Smooth muscle cell (in vitro differentiated cells): ENCODE results near the gene MUSK. TPM values are rescaled to one million over a fixed set of nuclear protein-coding genes. Genes with fewer than 3 reads are reported as not detected.

Experiments
- DNase-seq: peaks from one replicate; lab custom pipeline; 2025; ENCODE audit not compliant: unreplicated experiment; lab: John Stamatoyannopoulos, UW
- H2AFZ ChIP-seq: fragments of 200-600 bp; sonication (generic); 2 replicates; pipeline ENCODE4 v1.6.0; 2016; ENCODE audit warnings: antibody characterized with exemption, low read depth, mild to moderate bottlenecking
- H3F3A ChIP-seq: fragments of 200-600 bp; sonication (generic); 2 replicates; pipeline ENCODE4 v1.6.0; 2017; ENCODE audit warnings: antibody characterized with exemption, low read depth
- H3K27ac ChIP-seq: fragments of 200-600 bp; sonication (generic); 2 replicates; pipeline ENCODE4 v1.5.1; 2016; ENCODE audit warnings: low read depth, mild to moderate bottlenecking
- H3K27me3 ChIP-seq: fragments of 200-600 bp; sonication (generic); 2 replicates; pipeline ENCODE4 v1.6.1; 2016; ENCODE audit warnings: low read depth, mild to moderate bottlenecking
- H3K36me3 ChIP-seq: fragments of 200-600 bp; sonication (generic); 2 replicates; pipeline ENCODE4 v1.5.1; 2016; ENCODE audit warnings: low read depth
- H3K4me1 ChIP-seq: fragments of 200-600 bp; sonication (generic); 2 replicates; pipeline ENCODE4 v1.5.1; 2016; ENCODE audit warnings: low read depth
- H3K4me2 ChIP-seq: fragments of 200-600 bp; sonication (generic); 2 replicates; pipeline ENCODE4 v1.6.0; 2016; ENCODE audit warnings: mild to moderate bottlenecking
- H3K4me3 ChIP-seq: fragments of 200-600 bp; sonication (generic); 2 replicates; pipeline ENCODE4 v1.5.1; 2016; ENCODE audit warnings: mild to moderate bottlenecking
- H3K79me2 ChIP-seq: fragments of 200-600 bp; sonication (generic); 2 replicates; pipeline ENCODE4 v1.6.0; 2016; ENCODE audit warnings: low read depth, mild to moderate bottlenecking
- H3K9ac ChIP-seq: fragments of 200-600 bp; sonication (generic); 2 replicates; pipeline ENCODE4 v1.6.0; 2016; ENCODE audit warnings: low read depth
- H3K9me3 ChIP-seq: fragments of 200-600 bp; sonication (generic); replicated peaks from 2 replicates; pipeline ENCODE4 v1.5.1; 2016; ENCODE audit warnings: low read depth
- H4K20me1 ChIP-seq: fragments of 200-600 bp; sonication (generic); 2 replicates; pipeline ENCODE4 v1.6.0; 2016; ENCODE audit warnings: low read depth
- WGBS: methylation state at CpG from one replicate; pipeline ENCODE4 v1.1.7; 2016; ENCODE audit warnings: low lambda C conversion rate; 5-methylcytosine and 5-hydroxymethylcytosine counted together
- polyA plus RNA-seq: library from polyadenylated mRNA; unstranded; fragments of >200 nt; fragmentation: Nextera tagmentation; extraction: Ambion mirVana; gene quantifications from 2 replicates; pipeline ENCODE4 v1.2.1, GENCODE V29; 2016
- total RNA-seq: library from RNA; depleted of rRNA; stranded (reverse); fragments of >200 nt; gene quantifications from 2 replicates; pipeline ENCODE4 v1.2.3, GENCODE V29; 2014
- TF ChIP-seq, protein P1 (sequence below): fragments of 200-600 bp; sonication (generic); IDR thresholded peaks from 2 replicates; pipeline ENCODE4 v1.5.1; 2017; ENCODE audit warnings: borderline replicate concordance, mild to moderate bottlenecking, antibody characterized with exemption; ENCODE audit not compliant: insufficient read depth, poor library complexity, severe bottlenecking

The MUSK gene
- total and polyA plus RNA-seq, 2 experiments from 2014 or later = not detected

DNA sequence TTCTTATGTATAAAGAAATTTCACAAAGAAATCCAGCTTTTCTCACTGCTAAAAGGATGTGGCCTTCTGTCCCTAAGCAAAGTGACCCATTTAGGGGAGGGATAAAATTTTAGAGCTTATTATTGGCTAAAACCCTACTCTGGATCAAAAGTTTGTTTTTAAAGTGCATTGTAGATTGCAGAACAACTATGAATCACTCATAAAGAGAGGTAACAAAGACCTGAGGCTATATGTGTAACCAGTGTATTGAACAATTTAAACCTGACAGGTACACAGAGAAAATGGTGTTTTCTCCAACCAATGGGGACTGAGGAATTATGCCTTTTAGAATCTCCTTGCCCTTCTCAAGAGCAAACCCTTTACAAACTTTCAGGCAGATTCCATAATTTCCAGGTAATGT, 86.6 kb downstream of the MUSK start:
- Histone ChIP-seq H3K27ac (no peak overlapping the region), H3K9me3 (no peaks in the 10 kb centered on the region), H3K36me3 (no peaks in the 10 kb centered on the region), H3K4me1 (no peaks in the 10 kb centered on the region), H3K4me3 (no peak overlapping the region), H3K27me3 (no peaks in the 10 kb centered on the region), H3K4me2 (no peak overlapping the region), H2AFZ (no peak overlapping the region), H3K79me2 (no peaks in the 10 kb centered on the region), H4K20me1 (no peaks in the 10 kb centered on the region), H3F3A (no peaks in the 10 kb centered on the region), H3K9ac (no peak overlapping the region)
- DNase-seq = no peak
- TF ChIP-seq, protein P1, sequence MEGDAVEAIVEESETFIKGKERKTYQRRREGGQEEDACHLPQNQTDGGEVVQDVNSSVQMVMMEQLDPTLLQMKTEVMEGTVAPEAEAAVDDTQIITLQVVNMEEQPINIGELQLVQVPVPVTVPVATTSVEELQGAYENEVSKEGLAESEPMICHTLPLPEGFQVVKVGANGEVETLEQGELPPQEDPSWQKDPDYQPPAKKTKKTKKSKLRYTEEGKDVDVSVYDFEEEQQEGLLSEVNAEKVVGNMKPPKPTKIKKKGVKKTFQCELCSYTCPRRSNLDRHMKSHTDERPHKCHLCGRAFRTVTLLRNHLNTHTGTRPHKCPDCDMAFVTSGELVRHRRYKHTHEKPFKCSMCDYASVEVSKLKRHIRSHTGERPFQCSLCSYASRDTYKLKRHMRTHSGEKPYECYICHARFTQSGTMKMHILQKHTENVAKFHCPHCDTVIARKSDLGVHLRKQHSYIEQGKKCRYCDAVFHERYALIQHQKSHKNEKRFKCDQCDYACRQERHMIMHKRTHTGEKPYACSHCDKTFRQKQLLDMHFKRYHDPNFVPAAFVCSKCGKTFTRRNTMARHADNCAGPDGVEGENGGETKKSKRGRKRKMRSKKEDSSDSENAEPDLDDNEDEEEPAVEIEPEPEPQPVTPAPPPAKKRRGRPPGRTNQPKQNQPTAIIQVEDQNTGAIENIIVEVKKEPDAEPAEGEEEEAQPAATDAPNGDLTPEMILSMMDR = no peak

DNA sequence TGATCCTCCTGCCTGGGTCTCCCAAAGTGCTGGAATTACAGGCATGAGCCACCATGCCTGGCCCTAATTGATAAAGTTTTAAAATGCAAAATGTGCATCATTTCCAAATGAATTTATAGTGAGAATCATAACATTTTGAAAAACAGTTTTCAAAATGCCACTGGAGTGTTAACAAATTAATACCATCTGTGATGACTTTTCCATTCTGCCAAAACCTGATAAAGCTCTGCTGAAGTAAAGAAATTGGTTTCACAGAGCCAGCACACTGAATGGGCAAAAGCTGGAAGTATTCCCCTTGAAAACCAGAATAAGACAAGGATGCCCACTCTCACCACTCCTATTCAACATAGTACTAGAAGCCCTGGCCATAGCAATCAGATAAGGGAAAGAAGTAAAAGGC, 89.6 kb downstream of the MUSK start:
- H4K20me1 ChIP-seq = no peaks in the 10 kb centered on the region
- no peak overlapping the region for H3K4me3 ChIP-seq
- H3K4me1 ChIP-seq = no peaks in the 10 kb centered on the region
- H3K9ac ChIP-seq = no peak overlapping the region
- no peaks in the 10 kb centered on the region for H3K79me2 ChIP-seq
- DNase-seq = no peak
- no peaks in the 10 kb centered on the region for H3K27me3 ChIP-seq
- H3F3A ChIP-seq = no peaks in the 10 kb centered on the region
- H3K27ac ChIP-seq = no peak overlapping the region
- TF ChIP-seq, protein P1 = no peak
- H3K36me3 ChIP-seq = no peaks in the 10 kb centered on the region
- no peak overlapping the region for H3K4me2 ChIP-seq
- H2AFZ ChIP-seq = no peak overlapping the region
- no peaks in the 10 kb centered on the region for H3K9me3 ChIP-seq

- TF ChIP-seq, protein P1 = no peak
- H3K4me1 ChIP-seq = no peaks in the 10 kb centered on the region
- H3K4me2 ChIP-seq = no peak overlapping the region
- DNase-seq = no peak
- no peak overlapping the region for H3K9ac ChIP-seq
- no peaks in the 10 kb centered on the region for H3F3A ChIP-seq
- no peaks in the 10 kb centered on the region for H3K36me3 ChIP-seq
- no peak overlapping the region for H3K4me3 ChIP-seq
- H3K79me2 ChIP-seq = no peaks in the 10 kb centered on the region
- no peak overlapping the region for H2AFZ ChIP-seq
- WGBS = 76% methylated on average over 2 of the region's 2 CpGs
- no peaks in the 10 kb centered on the region for H3K27me3 ChIP-seq
- H4K20me1 ChIP-seq = no peaks in the 10 kb centered on the region
- H3K27ac ChIP-seq = peak overlapping the region; percentile 61
- no peaks in the 10 kb centered on the region for H3K9me3 ChIP-seq
Measured at GRCh38 chr9:110762783-110763182, 94.2 kb downstream of the MUSK start.

GRCh38 chr9:110763568-110763967, 95.0 kb downstream of the MUSK start:
- Histone ChIP-seq H3K27ac (peak overlapping the region; percentile 61), H3K9me3 (no peaks in the 10 kb centered on the region), H3F3A (no peaks in the 10 kb centered on the region), H3K27me3 (no peaks in the 10 kb centered on the region), H3K4me2 (no peak overlapping the region), H3K36me3 (no peaks in the 10 kb centered on the region), H3K79me2 (no peaks in the 10 kb centered on the region), H3K4me3 (no peak overlapping the region), H4K20me1 (no peaks in the 10 kb centered on the region), H3K9ac (no peak overlapping the region), H3K4me1 (no peaks in the 10 kb centered on the region), H2AFZ (no peak overlapping the region)
- no peak for DNase-seq
- 83% methylated on average over 1 of the region's 1 CpG for WGBS
- TF ChIP-seq, protein P1 = no peak
